OCI-LY3 (cell line): ENCODE results near the gene HYLS1.

Experiments used
- CTCF ChIP-seq: fragments of 200-600, 300-600 bp; sonication (generic); IDR thresholded peaks from 2 replicates; pipeline ENCODE4 v1.5.1; 2014; ENCODE audit warnings: antibody characterized with exemption, low read length, low read depth
- EZH2phosphoT487 ChIP-seq: fragments of 200-600 bp; shearing (Covaris generic); IDR thresholded peaks from 2 replicates; pipeline ENCODE4 v1.6.1; 2018; ENCODE audit warnings: antibody characterized with exemption, mixed run types, low read depth

GRCh38 chr11:125883375-125883774 is 4.1 kb upstream of the HYLS1 start:
- no peak for TF ChIP-seq CTCF
- TF ChIP-seq EZH2phosphoT487: no peak
